NB4 (cell line): ENCODE results near the gene SPOCK2.

ENCODE experiments used
- DNase-seq: peaks from one replicate; pipeline ENCODE4 v3.0.0; 2010; ENCODE audit warnings: low read depth
- H3K4me3 ChIP-seq: one replicate; pipeline ENCODE4 v1.5.1; 2011; ENCODE audit warnings: mild to moderate bottlenecking, low read depth, low read length, moderate library complexity
- CTCF ChIP-seq: IDR thresholded peaks from one replicate; pipeline ENCODE4 v1.5.1; 2012; ENCODE audit warnings: low read depth, low read length
- MAX ChIP-seq: IDR thresholded peaks from 2 replicates; pipeline ENCODE4 v1.6.1; 2011; ENCODE audit warnings: low read depth, low read length
- MYC ChIP-seq: IDR thresholded peaks from 2 replicates; pipeline ENCODE4 v1.6.1; 2011; ENCODE audit warnings: low read depth, low read length
- POLR2A ChIP-seq: IDR thresholded peaks from 2 replicates; pipeline ENCODE4 v1.6.1; 2011; ENCODE audit warnings: mild to moderate bottlenecking; ENCODE audit not compliant: insufficient read length; ENCODE audit errors: extremely low read depth

The SPOCK2 gene

GRCh38 chr10:72049472-72049871, 38.9 kb downstream of the SPOCK2 start:
- no peak overlapping the region for H3K4me3 ChIP-seq
- DNase-seq, result no peak
- TF ChIP-seq MAX (no peak), MYC (no peak), POLR2A (no peak), CTCF (no peak)

GRCh38 chr10:72048450-72049124, 39.8 kb downstream of the SPOCK2 start:
- peak; percentile 70 for TF ChIP-seq MYC
- peak; percentile 100 for TF ChIP-seq CTCF
- peak; percentile 46; the same call in 1 of the 2 replicates for TF ChIP-seq MAX
- TF ChIP-seq POLR2A, result no peak
- peak; percentile 92 for DNase-seq
- H3K4me3 ChIP-seq, result no peak overlapping the region

- TF ChIP-seq MAX, result no peak
- no peak for TF ChIP-seq CTCF
- TF ChIP-seq POLR2A, result no peak
- TF ChIP-seq MYC, result no peak
Observed at GRCh38 chr10:72045586-72045985, 42.8 kb downstream of the SPOCK2 start.

GRCh38 chr10:72044417-72045041, 43.8 kb downstream of the SPOCK2 start:
- no peak overlapping the region for H3K4me3 ChIP-seq
- TF ChIP-seq MAX (no peak), POLR2A (no peak), MYC (no peak), CTCF (no peak)
- no peak for DNase-seq

More at GRCh38 chr10:72045586-72045985, 42.8 kb downstream of the SPOCK2 start:
- no peak overlapping the region for H3K4me3 ChIP-seq
- no peak for DNase-seq

- no peak for TF ChIP-seq MYC
- TF ChIP-seq CTCF, result no peak
- no peak for TF ChIP-seq POLR2A
- TF ChIP-seq MAX, result no peak
- no peak for DNase-seq
- no peak overlapping the region for H3K4me3 ChIP-seq
Observed at GRCh38 chr10:72043016-72043834, 45.1 kb downstream of the SPOCK2 start.
